IMR-90 (cell line): Measurements from ENCODE around the gene TLR1. TPM values are rescaled to one million over a fixed set of nuclear protein-coding genes. Genes with fewer than 3 reads are reported as not detected.

Experiments used
- ATAC-seq: fragments of 200-7000 bp; cut with Tn5 transposase; 2 replicates; pipeline ENCODE4 v1.9.1; 2020; ENCODE audit warnings: low read depth, mild to moderate bottlenecking, moderate library complexity
- BruUV-seq: library from RNA; stranded (reverse); fragments of 400-500 nt; replicated peaks from 2 replicates; lab custom pipeline; 2021; lab: Mats Ljungman, UMichigan
- CTCF ChIA-PET: fragments of 300-600 bp; formaldehyde crosslinking; extraction: SDS; loops from one replicate; lab custom pipeline; 2021; ENCODE audit warnings: antibody characterized with exemption; lab: Yijun Ruan, JAX
- POLR2A ChIA-PET: fragments of 300-600 bp; sonication (Branson Sonifier 250); formaldehyde crosslinking; loops from one replicate; lab custom pipeline; 2022; ENCODE audit warnings: antibody characterized with exemption; ENCODE audit not compliant: unreplicated experiment; lab: Charles Lee
- DNase-seq: peaks from one replicate; pipeline ENCODE4 v3.0.0; 2013
- H2AFZ ChIP-seq: replicated peaks from 2 replicates; pipeline ENCODE3; 2013; ENCODE audit warnings: low read length, mild to moderate bottlenecking; ENCODE audit not compliant: poor library complexity
- H2AK5ac ChIP-seq: 2 replicates; pipeline ENCODE4 v1.6.1; 2013; ENCODE audit warnings: low read depth, low read length, inconsistent platforms
- H2AK9ac ChIP-seq: replicated peaks from 2 replicates; pipeline ENCODE3; 2013; ENCODE audit warnings: mild to moderate bottlenecking, low read depth, low read length, moderate library complexity; ENCODE audit not compliant: poor library complexity
- H2BK120ac ChIP-seq: 2 replicates; pipeline ENCODE4 v1.6.1; 2013; ENCODE audit warnings: low read depth, low read length, inconsistent platforms
- H2BK15ac ChIP-seq: 3 replicates; pipeline ENCODE4 v1.6.1; 2013; ENCODE audit warnings: low read depth, low read length, inconsistent platforms
- H2BK20ac ChIP-seq: 2 replicates; pipeline ENCODE4 v1.6.1; 2013; ENCODE audit warnings: low read depth, mild to moderate bottlenecking, inconsistent platforms, low read length, moderate library complexity
- H2BK5ac ChIP-seq: 2 replicates; pipeline ENCODE4 v1.6.1; 2013; ENCODE audit warnings: mild to moderate bottlenecking, low read depth, low read length, inconsistent platforms; ENCODE audit not compliant: poor library complexity, severe bottlenecking
- H3K14ac ChIP-seq: replicated peaks from 2 replicates; pipeline ENCODE4 v1.6.1; 2013; ENCODE audit warnings: low read depth, low read length, inconsistent platforms
- H3K18ac ChIP-seq: 2 replicates; pipeline ENCODE4 v1.6.1; 2013; ENCODE audit warnings: low read depth, low read length, control low read depth
- H3K23ac ChIP-seq: 2 replicates; pipeline ENCODE4 v1.6.1; 2013; ENCODE audit warnings: low read depth, low read length, inconsistent platforms
- H3K27ac ChIP-seq: 2 replicates; pipeline ENCODE4 v1.5.1; 2013; ENCODE audit warnings: mild to moderate bottlenecking, control low read depth, low read length; ENCODE audit not compliant: insufficient read depth
- H3K27me3 ChIP-seq: 2 replicates; pipeline ENCODE4 v1.6.1; 2013; ENCODE audit warnings: low read length; ENCODE audit not compliant: control insufficient read depth, insufficient read depth
- H3K36me3 ChIP-seq: 2 replicates; pipeline ENCODE4 v1.6.1; 2013; ENCODE audit warnings: low read length, mixed read lengths; ENCODE audit not compliant: control insufficient read depth, insufficient read depth
- H3K4ac ChIP-seq: 2 replicates; pipeline ENCODE4 v1.6.1; 2013; ENCODE audit warnings: low read depth, low read length, inconsistent platforms
- H3K4me1 ChIP-seq: 2 replicates; pipeline ENCODE4 v1.6.1; 2013; ENCODE audit warnings: low read length, mixed read lengths; ENCODE audit not compliant: control insufficient read depth, insufficient read depth
- H3K4me2 ChIP-seq: 2 replicates; pipeline ENCODE4 v1.6.1; 2013; ENCODE audit warnings: low read depth, mild to moderate bottlenecking, control low read depth, low read length, moderate library complexity
- H3K4me3 ChIP-seq: 2 replicates; pipeline ENCODE4 v1.5.1; 2013; ENCODE audit warnings: low read depth, mild to moderate bottlenecking, control low read depth, low read length, moderate library complexity; ENCODE audit not compliant: insufficient read depth
- H3K56ac ChIP-seq: 2 replicates; pipeline ENCODE4 v1.6.1; 2013; ENCODE audit warnings: low read length, inconsistent platforms; ENCODE audit not compliant: insufficient read depth; ENCODE audit errors: extremely low read depth
- H3K79me1 ChIP-seq, 2 experiments: 2 replicates each; pipeline ENCODE4 v1.6.1; 2013; ENCODE audit warnings: low read length in 2 of 2, inconsistent platforms in 1 of 2, low read depth in 1 of 2
- H3K9ac ChIP-seq: 2 replicates; pipeline ENCODE4 v1.6.1; 2013; ENCODE audit warnings: low read depth, low read length, control low read depth
- H3K9me1 ChIP-seq: 2 replicates; pipeline ENCODE4 v1.6.1; 2013; ENCODE audit warnings: low read length, inconsistent platforms; ENCODE audit not compliant: insufficient read depth
- H3K9me3 ChIP-seq: 2 replicates; pipeline ENCODE4 v1.6.1; 2013; ENCODE audit warnings: low read length; ENCODE audit not compliant: control insufficient read depth, insufficient read depth
- H4K20me1 ChIP-seq: 2 replicates; pipeline ENCODE4 v1.6.1; 2013; ENCODE audit warnings: low read length, inconsistent platforms; ENCODE audit not compliant: insufficient read depth
- H4K5ac ChIP-seq: 2 replicates; pipeline ENCODE4 v1.6.1; 2013; ENCODE audit warnings: mild to moderate bottlenecking, low read depth, low read length, control low read depth
- H4K8ac ChIP-seq, 2 experiments: 2 replicates each; pipeline ENCODE4 v1.6.1; 2013; ENCODE audit warnings: low read depth in 2 of 2, low read length in 2 of 2, control low read depth in 1 of 2, inconsistent platforms in 1 of 2
- H4K91ac ChIP-seq: 2 replicates; pipeline ENCODE4 v1.6.1; 2013; ENCODE audit warnings: low read depth, low read length, inconsistent platforms; ENCODE audit not compliant: insufficient read depth
- BHLHE40 ChIP-seq: fragments of 150-350 bp; IDR thresholded peaks from 2 replicates; pipeline ENCODE4 v1.6.1; 2016; ENCODE audit warnings: mild to moderate bottlenecking, low read depth, low read length
- CHD1 ChIP-seq: IDR thresholded peaks from 2 replicates; pipeline ENCODE4 v1.6.1; 2012; ENCODE audit warnings: low read depth, low read length, improper control_type of control experiment
- MAFK ChIP-seq: IDR thresholded peaks from 2 replicates; pipeline ENCODE4 v1.6.1; 2012; ENCODE audit warnings: low read depth, low read length, improper control_type of control experiment
- MXI1 ChIP-seq: IDR thresholded peaks from 2 replicates; pipeline ENCODE4 v1.6.1; 2012; ENCODE audit warnings: low read depth, mild to moderate bottlenecking, low read length, moderate library complexity, borderline replicate concordance
- NFE2L2 ChIP-seq: fragments of 150-350 bp; IDR thresholded peaks from 2 replicates; pipeline ENCODE4 v1.6.1; 2016; ENCODE audit warnings: low read depth, mild to moderate bottlenecking, low read length
- POLR2A ChIP-seq: IDR thresholded peaks from 2 replicates; pipeline ENCODE4 v1.6.1; 2012; ENCODE audit warnings: mild to moderate bottlenecking, low read depth, low read length
- RCOR1 ChIP-seq: IDR thresholded peaks from 2 replicates; pipeline ENCODE4 v1.6.1; 2012; ENCODE audit warnings: mild to moderate bottlenecking, low read length, improper control_type of control experiment; ENCODE audit not compliant: insufficient replicate concordance
- SMC3 ChIP-seq: fragments of 150-350 bp; IDR thresholded peaks from 2 replicates; pipeline ENCODE4 v1.6.1; 2016; ENCODE audit warnings: low read depth, mild to moderate bottlenecking, antibody characterized with exemption, low read length, moderate library complexity
- WGBS, 2 experiments: methylation state at CpG; one replicate each; pipeline versions ENCODE4 v1.1.5 to v1.1.7; 2013; ENCODE audit warnings: missing lambda C conversion rate in 2 of 2; ENCODE audit not compliant: insufficient read length in 1 of 2; ENCODE audit errors: extremely low coverage in 2 of 2; 5-methylcytosine and 5-hydroxymethylcytosine counted together
- dilution Hi-C: fragments of 300-500 bp; cut with HindIII; formaldehyde crosslinking; loops from one replicate; pipeline ENCODE4 v1.14.3; 2018; ENCODE audit warnings: low sequenced_read_pairs; ENCODE audit not compliant: unreplicated experiment
- in situ Hi-C: fragments of 300-500 bp; cut with MboI; formaldehyde crosslinking; loops from 3 replicates; pipeline ENCODE4 v1.14.3; 2019; ENCODE audit warnings: low sequenced_read_pairs, inconsistent platforms, mixed read lengths
- intact Hi-C: fragments of 100-400 bp; cut with micrococcal nuclease; formaldehyde crosslinking; loops from 2 replicates; pipeline ENCODE4 v1.10.0; 2022
- polyA plus RNA-seq, 3 experiments: library from polyadenylated mRNA; depleted of rRNA; stranded (reverse); fragments of >200 nt; gene quantifications; 2 replicates each; pipeline ENCODE4 v1.2.3, GENCODE V29; 2012; ENCODE audit warnings: low replicate concordance in 1 of 3
- total RNA-seq: library from RNA; depleted of rRNA; stranded (reverse); fragments of >200 nt; gene quantifications from 2 replicates; pipeline ENCODE4 v1.2.3, GENCODE V29; 2012
- TF ChIP-seq, protein P1 (sequence below): conservative IDR thresholded peaks from 2 replicates; pipeline ENCODE4 v1.5.1; 2012; ENCODE audit warnings: mild to moderate bottlenecking, low read depth, low read length, improper control_type of control experiment
- TF ChIP-seq, protein P2 (sequence below): fragments of 150-350 bp; IDR thresholded peaks from 2 replicates; pipeline ENCODE4 v1.6.1; 2017; ENCODE audit warnings: mild to moderate bottlenecking, antibody characterized with exemption, low read length, low read depth

TLR1 gene
- total and polyA plus RNA-seq, 2 of the 4 experiments (the other 2 are of a cell fraction): 0.24 to 1.1 TPM

DNA sequence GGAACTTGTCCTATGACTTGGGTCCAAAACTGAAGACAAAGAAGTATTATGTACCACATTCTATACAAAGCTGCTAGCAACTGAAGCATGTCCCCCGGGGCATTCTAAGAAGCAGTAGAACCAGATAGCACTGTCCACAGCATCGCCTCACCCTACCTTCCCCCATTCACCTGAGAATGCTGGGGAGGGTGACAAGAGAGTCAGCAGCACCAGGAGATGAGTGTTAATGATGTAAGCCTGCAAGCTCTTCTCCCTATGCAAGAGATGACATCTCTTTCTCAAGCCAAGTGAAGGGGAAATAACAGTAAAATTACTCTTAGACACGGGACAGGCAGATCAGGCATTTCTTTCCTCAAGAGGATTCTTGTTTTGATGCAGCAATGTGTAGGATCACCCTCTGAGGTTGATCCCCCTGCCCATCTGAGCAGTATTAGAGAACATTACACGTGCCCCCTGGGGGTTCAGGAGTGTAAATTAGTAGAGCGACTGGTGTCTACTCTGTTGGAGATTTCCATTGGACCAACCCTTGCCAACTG is 13.9 kb upstream of the TLR1 start:
- CTCF ChIA-PET: no interaction called here
- Histone ChIP-seq H3K4me1 (peaks cover 17% of the 10 kb centered on the region), H3K9me3 (peaks cover 7% of the 10 kb centered on the region; the same call in 1 of the 2 replicates), H4K20me1 (no peaks in the 10 kb centered on the region), H3K18ac (peak overlapping the region; percentile 42; the same call in 1 of the 2 replicates), H3K9ac (no peak overlapping the region), H3K36me3 (no peaks in the 10 kb centered on the region), H2BK5ac (no peak overlapping the region), H3K4me3 (no peak overlapping the region), H3K79me1 (no peaks in the 10 kb centered on the region), H3K27ac (no peak overlapping the region), H3K4ac (peak overlapping the region; percentile 69; the same call in 1 of the 2 replicates), H2BK20ac (peak overlapping the region; percentile 77), H3K14ac (0 out of 2 replicates have a peak overlapping the region, but pooled peaks have one; percentile 10), H2AK9ac (no peak overlapping the region), H4K8ac (no peak overlapping the region; a peak in 1 of 4 replicates), H3K4me2 (no peak overlapping the region), H2BK15ac (peak overlapping the region; percentile 10; the same call in 1 of the 3 replicates), H3K9me1 (no peaks in the 10 kb centered on the region; the same call in 1 of the 2 replicates), H3K27me3 (no peaks in the 10 kb centered on the region), H4K91ac (peak overlapping the region; percentile 66), H2BK120ac (peak overlapping the region; percentile 51; the same call in 1 of the 2 replicates), H2AK5ac (no peak overlapping the region), H3K23ac (no peak overlapping the region), H2AFZ (no peak overlapping the region), H3K56ac (no peak overlapping the region), H4K5ac (peak overlapping the region; percentile 67; the same call in 1 of the 2 replicates)
- TF ChIP-seq SMC3: no peak
- TF ChIP-seq CHD1: no peak
- TF ChIP-seq MAFK: no peak
- no peak for TF ChIP-seq RCOR1
- TF ChIP-seq, protein P1, sequence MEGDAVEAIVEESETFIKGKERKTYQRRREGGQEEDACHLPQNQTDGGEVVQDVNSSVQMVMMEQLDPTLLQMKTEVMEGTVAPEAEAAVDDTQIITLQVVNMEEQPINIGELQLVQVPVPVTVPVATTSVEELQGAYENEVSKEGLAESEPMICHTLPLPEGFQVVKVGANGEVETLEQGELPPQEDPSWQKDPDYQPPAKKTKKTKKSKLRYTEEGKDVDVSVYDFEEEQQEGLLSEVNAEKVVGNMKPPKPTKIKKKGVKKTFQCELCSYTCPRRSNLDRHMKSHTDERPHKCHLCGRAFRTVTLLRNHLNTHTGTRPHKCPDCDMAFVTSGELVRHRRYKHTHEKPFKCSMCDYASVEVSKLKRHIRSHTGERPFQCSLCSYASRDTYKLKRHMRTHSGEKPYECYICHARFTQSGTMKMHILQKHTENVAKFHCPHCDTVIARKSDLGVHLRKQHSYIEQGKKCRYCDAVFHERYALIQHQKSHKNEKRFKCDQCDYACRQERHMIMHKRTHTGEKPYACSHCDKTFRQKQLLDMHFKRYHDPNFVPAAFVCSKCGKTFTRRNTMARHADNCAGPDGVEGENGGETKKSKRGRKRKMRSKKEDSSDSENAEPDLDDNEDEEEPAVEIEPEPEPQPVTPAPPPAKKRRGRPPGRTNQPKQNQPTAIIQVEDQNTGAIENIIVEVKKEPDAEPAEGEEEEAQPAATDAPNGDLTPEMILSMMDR: no peak
- no peak for TF ChIP-seq POLR2A
- TF ChIP-seq MXI1: no peak
- TF ChIP-seq, protein P2, sequence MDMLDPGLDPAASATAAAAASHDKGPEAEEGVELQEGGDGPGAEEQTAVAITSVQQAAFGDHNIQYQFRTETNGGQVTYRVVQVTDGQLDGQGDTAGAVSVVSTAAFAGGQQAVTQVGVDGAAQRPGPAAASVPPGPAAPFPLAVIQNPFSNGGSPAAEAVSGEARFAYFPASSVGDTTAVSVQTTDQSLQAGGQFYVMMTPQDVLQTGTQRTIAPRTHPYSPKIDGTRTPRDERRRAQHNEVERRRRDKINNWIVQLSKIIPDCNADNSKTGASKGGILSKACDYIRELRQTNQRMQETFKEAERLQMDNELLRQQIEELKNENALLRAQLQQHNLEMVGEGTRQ: no peak
- no peak for TF ChIP-seq NFE2L2
- no peak for TF ChIP-seq BHLHE40
- POLR2A ChIA-PET: no interaction called here
- BruUV-seq: no TSS peak
- intact Hi-C loops (no loop called here), in situ Hi-C loops (no loop called here), dilution Hi-C loops (no loop called here)
- WGBS, 2 experiments: no CpG with 5 or more reads among the region's 5 CpGs
- ATAC-seq (no peak), DNase-seq (no peak)
